Measurements from ENCODE around the gene TBX15. TPM values are rescaled to one million over a fixed set of nuclear protein-coding genes. Genes with fewer than 3 reads are reported as not detected.

Gene TBX15
- total RNA-seq, 1 donor from 2014 or later: not detected

GRCh38 chr1:118983558-118984041 is 4.5 kb downstream of the TBX15 start:
- Mint-ChIP-seq H3K36me3 (ENCODE audit: insufficient read depth) (no peaks in the 10 kb centered on the region), H3K27me3 (peaks cover 100% of the 10 kb centered on the region), H3K4me3 (ENCODE audit: low read depth) (no peak overlapping the region), H3K27ac (no peak overlapping the region), H3K4me1 (ENCODE audit: low read depth) (peaks cover 15% of the 10 kb centered on the region), H3K9me3 (ENCODE audit: low read depth) (no peaks in the 10 kb centered on the region)
- TF ChIP-seq CTCF (IDR thresholded peaks at IDR 0.05; ENCODE audit: unreplicated experiment): no peak
- no peak for DNase-seq (ENCODE audit: low spot score, unreplicated experiment)

DNA sequence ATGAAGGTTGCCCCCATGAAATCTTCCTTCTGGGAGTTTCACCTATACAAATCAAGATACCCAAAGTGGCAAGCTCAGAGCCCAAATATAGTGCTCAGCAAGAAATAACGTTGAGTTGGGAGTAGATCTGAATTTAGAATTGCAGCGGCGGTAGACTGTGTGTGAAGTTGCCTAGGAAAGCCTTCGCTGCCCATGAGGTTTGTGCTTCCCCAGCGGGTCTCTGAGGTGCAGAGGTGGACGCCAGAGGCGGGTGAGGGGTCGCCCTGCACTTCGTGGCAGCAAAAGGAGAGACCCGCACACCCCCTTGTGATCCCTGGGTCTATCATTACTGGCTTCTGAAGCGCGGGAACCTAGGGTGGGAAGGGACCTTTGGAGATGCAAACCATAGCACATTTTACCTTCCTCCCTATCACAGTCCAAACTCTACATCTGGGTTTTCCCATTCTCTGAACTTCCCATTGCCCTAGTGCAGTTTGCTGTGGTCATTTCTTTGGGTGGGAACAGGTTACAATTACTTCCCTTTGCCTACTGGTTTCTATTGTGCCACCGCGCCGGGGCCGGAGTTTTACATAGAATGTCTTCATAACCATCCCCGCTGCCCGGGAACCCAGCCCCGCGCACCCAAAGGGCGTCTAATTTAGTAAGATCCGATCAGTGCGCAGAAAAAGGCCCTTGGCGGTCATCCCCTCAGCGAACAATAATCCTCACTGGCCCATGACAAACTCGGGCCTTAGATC is 5.2 kb downstream of the TBX15 start:
- DNase-seq (ENCODE audit: low spot score, unreplicated experiment): no peak
- TF ChIP-seq CTCF (IDR thresholded peaks at IDR 0.05; ENCODE audit: unreplicated experiment): no peak
- no peaks in the 10 kb centered on the region for H3K36me3 Mint-ChIP-seq (ENCODE audit: insufficient read depth)
- H3K4me3 Mint-ChIP-seq (ENCODE audit: low read depth): no peak overlapping the region
- no peaks in the 10 kb centered on the region for H3K9me3 Mint-ChIP-seq (ENCODE audit: low read depth)
- H3K27ac Mint-ChIP-seq: no peak overlapping the region
- peaks cover 15% of the 10 kb centered on the region for H3K4me1 Mint-ChIP-seq (ENCODE audit: low read depth)
- H3K27me3 Mint-ChIP-seq: peaks cover 100% of the 10 kb centered on the region

DNA sequence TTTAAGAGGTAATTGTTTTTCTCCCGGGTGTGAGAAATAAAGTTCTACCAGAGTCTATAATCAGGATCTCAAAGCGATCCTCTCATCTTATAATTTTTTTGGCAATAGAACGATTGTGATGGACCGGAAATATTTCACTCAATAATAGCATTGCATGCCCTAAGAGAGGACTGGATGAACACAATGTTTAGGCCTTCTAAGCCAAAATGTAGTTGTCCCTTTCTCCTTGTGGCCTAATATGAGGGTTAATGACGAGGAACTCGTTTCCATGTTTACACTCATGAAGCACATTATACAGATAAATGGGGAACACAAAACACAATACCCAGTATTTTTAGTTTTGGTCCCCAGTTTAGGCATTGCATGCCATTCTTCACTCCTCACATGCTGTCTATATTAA is 5.9 kb downstream of the TBX15 start:
- H3K9me3 Mint-ChIP-seq (ENCODE audit: low read depth): no peaks in the 10 kb centered on the region
- no peaks in the 10 kb centered on the region for H3K36me3 Mint-ChIP-seq (ENCODE audit: insufficient read depth)
- no peak overlapping the region for H3K27ac Mint-ChIP-seq
- no peak for TF ChIP-seq CTCF (IDR thresholded peaks at IDR 0.05; ENCODE audit: unreplicated experiment)
- no peak overlapping the region for H3K4me3 Mint-ChIP-seq (ENCODE audit: low read depth)
- H3K27me3 Mint-ChIP-seq: peaks cover 100% of the 10 kb centered on the region
- no peak for DNase-seq (ENCODE audit: low spot score, unreplicated experiment)
- H3K4me1 Mint-ChIP-seq (ENCODE audit: low read depth): peaks cover 15% of the 10 kb centered on the region

GRCh38 chr1:118981436-118981835 is 6.7 kb downstream of the TBX15 start:
- TF ChIP-seq CTCF (IDR thresholded peaks at IDR 0.05; ENCODE audit: unreplicated experiment): no peak
- peaks cover 14% of the 10 kb centered on the region for H3K4me1 Mint-ChIP-seq (ENCODE audit: low read depth)
- peaks cover 100% of the 10 kb centered on the region for H3K27me3 Mint-ChIP-seq
- H3K27ac Mint-ChIP-seq: no peak overlapping the region
- no peaks in the 10 kb centered on the region for H3K36me3 Mint-ChIP-seq (ENCODE audit: insufficient read depth)
- no peaks in the 10 kb centered on the region for H3K9me3 Mint-ChIP-seq (ENCODE audit: low read depth)
- DNase-seq (ENCODE audit: low spot score, unreplicated experiment): no peak
- H3K4me3 Mint-ChIP-seq (ENCODE audit: low read depth): no peak overlapping the region

DNA sequence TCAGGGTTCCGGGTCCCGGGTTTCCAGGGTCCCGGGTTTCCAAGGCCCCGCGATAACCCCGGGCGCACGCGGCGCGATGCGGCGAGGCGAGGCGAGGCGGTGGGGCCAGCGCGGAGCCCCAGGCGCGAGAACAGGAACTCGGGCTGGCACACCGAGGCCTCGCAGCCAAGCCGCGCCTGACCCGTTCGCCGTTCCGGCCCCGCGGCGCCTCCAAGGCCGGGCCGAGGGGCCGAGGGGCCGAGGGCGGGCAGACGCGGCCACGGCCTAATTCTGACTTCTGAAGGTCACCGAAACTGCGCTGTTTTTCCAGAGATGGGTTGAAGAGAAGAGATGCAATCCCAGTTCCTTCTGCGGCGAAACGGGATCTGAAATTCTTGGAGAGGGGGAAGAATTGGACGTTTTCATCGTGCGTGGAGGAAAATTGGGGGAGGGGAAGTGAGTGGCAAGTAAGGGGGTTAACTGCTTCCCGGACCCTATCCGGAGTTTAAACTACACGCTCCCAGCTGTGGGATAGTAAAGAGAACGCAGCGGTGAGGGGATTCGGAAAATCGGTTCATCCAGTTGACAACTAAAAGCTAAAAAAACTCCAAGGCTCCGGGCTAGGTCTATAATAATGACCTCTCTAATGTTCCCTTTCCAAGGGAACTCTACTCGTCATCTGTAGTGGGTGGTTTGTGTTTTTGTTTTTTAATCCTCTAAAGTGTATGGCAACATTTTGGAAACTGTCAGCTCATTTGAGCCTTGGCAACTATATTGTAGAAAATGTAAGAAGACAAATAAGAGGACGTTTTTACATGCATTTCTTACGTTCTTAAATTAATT is 8.2 kb downstream of the TBX15 start:
- no peak for TF ChIP-seq CTCF (IDR thresholded peaks at IDR 0.05; ENCODE audit: unreplicated experiment)
- peak overlapping the region; percentile 82 for H3K27ac Mint-ChIP-seq
- no peaks in the 10 kb centered on the region for H3K9me3 Mint-ChIP-seq (ENCODE audit: low read depth)
- H3K36me3 Mint-ChIP-seq (ENCODE audit: insufficient read depth): no peaks in the 10 kb centered on the region
- H3K4me1 Mint-ChIP-seq (ENCODE audit: low read depth): peaks cover 8% of the 10 kb centered on the region
- H3K4me3 Mint-ChIP-seq (ENCODE audit: low read depth): no peak overlapping the region
- DNase-seq (ENCODE audit: low spot score, unreplicated experiment): no peak
- H3K27me3 Mint-ChIP-seq: peaks cover 100% of the 10 kb centered on the region
